Lung (tissue), 12 donors: ENCODE results near the gene HSF2BP. TPM values are rescaled to one million over a fixed set of nuclear protein-coding genes. Genes with fewer than 3 reads are reported as not detected.
A peak's percentile ranks its signal among the peaks of the same experiment; 100 is the strongest.

Experiments used
- ATAC-seq: fragments of 200-7000 bp; cut with Tn5 transposase; one replicate; pipeline ENCODE4 v1.9.1; 2020; ENCODE audit warnings: moderate number of reproducible peaks; ENCODE audit not compliant: insufficient read depth, low FRiP score
- DNase-seq, 3 donors: peaks; one replicate each; pipeline ENCODE4 v3.0.0-alpha.2; 2013 to 2017
- H3K27ac ChIP-seq, 2 donors: one replicate each; pipeline ENCODE4 v1.5.1; 2013; ENCODE audit warnings: mild to moderate bottlenecking in 2 of 2, moderate library complexity in 2 of 2, control low read depth in 1 of 2, inconsistent platforms in 1 of 2, low read depth in 1 of 2, low read length in 1 of 2
- H3K27me3 ChIP-seq, 3 donors: one replicate each; pipeline ENCODE4 v1.5.1; 2013; ENCODE audit warnings: low read length in 2 of 3; ENCODE audit not compliant: control insufficient read depth in 3 of 3, insufficient read depth in 3 of 3
- H3K36me3 ChIP-seq, 4 donors: one replicate each; pipeline ENCODE4 v1.5.1; 2013; ENCODE audit warnings: low read length in 4 of 4, mild to moderate bottlenecking in 1 of 4, moderate library complexity in 1 of 4; ENCODE audit not compliant: control insufficient read depth in 4 of 4, insufficient read depth in 4 of 4
- H3K4me1 ChIP-seq, 5 donors: one replicate each; pipeline ENCODE4 v1.5.1; 2013; ENCODE audit warnings: low read length in 5 of 5, mild to moderate bottlenecking in 2 of 5, moderate library complexity in 1 of 5; ENCODE audit not compliant: control insufficient read depth in 5 of 5, insufficient read depth in 5 of 5
- H3K4me3 ChIP-seq: one replicate; pipeline ENCODE4 v1.5.1; 2013; ENCODE audit warnings: mild to moderate bottlenecking, control low read depth, moderate library complexity
- H3K9ac ChIP-seq, 2 donors: one replicate each; pipeline ENCODE4 v1.5.1; 2013; ENCODE audit warnings: low read length in 2 of 2, control low read depth in 1 of 2; ENCODE audit not compliant: insufficient read depth in 1 of 2
- H3K9me3 ChIP-seq, 4 donors: one replicate each; pipeline ENCODE4 v1.5.1; 2013; ENCODE audit warnings: low read length in 3 of 4, mild to moderate bottlenecking in 1 of 4, moderate library complexity in 1 of 4; ENCODE audit not compliant: control insufficient read depth in 4 of 4, insufficient read depth in 3 of 4
- WGBS, 2 donors: extraction: QIAGEN DNeasy Blood & Tissue Kit; methylation state at CpG; one replicate each; pipeline ENCODE4 v1.1.7; 2013; 5-methylcytosine and 5-hydroxymethylcytosine counted together
- polyA plus RNA-seq, 2 donors: library from polyadenylated mRNA; stranded (reverse); fragments of 200-250 nt; gene quantifications; one replicate each; pipeline ENCODE4 v1.2.1, GENCODE V29; 2013
- total RNA-seq, 2 donors: library from RNA; depleted of rRNA in 1 of 2; stranded (reverse); fragments of >200 nt in 1 of 2; gene quantifications; one replicate each; pipeline ENCODE4 v1.2.1, GENCODE V29; 2014 to 2021
- TF ChIP-seq, protein P1 (sequence below): IDR thresholded peaks from 2 replicates; pipeline ENCODE4 v1.5.1; 2012; ENCODE audit warnings: mild to moderate bottlenecking; ENCODE audit errors: control extremely low read depth, extremely low read depth
- donor health status: control.
- donor health status: control.
- donor health status: Bipolar disorder and iron deficiency.
- donor health status: healthy.
- donor health status: DM: yes; HTN: yes; CAD: no.

The HSF2BP gene
- total and polyA plus RNA-seq, 4 donors = 0.46 to 0.71 (median 0.57) TPM

DNA sequence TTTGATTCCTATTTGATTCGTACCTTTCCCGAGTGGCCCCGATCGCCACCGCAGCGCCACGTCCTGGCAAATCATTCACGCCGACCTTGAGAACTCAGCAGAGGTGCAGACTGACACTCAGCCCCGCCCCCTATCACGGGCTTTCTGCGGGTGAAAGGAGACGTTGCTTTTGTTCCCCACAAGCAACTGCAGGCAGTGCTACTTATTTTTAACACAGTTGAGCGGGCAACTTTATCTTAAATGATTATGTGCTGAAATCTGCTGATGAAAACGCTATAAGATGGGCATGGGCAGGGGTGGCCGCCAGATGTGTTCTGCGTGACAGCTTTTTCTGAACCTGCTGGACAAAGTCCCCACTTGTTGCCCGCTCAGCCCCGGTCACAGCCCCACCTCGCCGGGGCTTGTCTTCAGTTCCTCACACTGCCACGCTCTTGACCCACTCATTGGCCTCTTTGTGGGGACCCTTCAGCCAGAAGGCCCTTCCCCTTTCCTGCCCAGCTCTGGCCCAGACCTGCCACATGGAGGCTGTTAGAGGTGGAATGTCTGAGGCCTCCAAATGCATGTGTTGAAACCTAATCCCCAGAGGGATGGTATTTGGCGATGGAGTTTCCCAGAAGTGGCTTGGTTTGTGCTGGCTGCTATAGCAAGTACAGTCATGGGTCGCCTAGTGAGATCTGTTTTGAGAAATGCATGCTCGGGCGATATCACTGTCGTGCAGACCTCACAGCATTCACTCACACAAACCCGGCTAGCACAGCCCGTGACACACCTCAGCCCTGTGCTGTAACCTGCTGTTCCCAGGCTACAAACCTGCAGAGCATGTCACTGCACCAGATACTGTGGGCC, 44.0 kb upstream of the HSF2BP start:
- TF ChIP-seq, protein P1, sequence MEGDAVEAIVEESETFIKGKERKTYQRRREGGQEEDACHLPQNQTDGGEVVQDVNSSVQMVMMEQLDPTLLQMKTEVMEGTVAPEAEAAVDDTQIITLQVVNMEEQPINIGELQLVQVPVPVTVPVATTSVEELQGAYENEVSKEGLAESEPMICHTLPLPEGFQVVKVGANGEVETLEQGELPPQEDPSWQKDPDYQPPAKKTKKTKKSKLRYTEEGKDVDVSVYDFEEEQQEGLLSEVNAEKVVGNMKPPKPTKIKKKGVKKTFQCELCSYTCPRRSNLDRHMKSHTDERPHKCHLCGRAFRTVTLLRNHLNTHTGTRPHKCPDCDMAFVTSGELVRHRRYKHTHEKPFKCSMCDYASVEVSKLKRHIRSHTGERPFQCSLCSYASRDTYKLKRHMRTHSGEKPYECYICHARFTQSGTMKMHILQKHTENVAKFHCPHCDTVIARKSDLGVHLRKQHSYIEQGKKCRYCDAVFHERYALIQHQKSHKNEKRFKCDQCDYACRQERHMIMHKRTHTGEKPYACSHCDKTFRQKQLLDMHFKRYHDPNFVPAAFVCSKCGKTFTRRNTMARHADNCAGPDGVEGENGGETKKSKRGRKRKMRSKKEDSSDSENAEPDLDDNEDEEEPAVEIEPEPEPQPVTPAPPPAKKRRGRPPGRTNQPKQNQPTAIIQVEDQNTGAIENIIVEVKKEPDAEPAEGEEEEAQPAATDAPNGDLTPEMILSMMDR = no peak
- Histone ChIP-seq H3K36me3 (no peaks in the 10 kb centered on the region), H3K9me3 (no peaks in the 10 kb centered on the region), H3K9ac (no peak overlapping the region), H3K4me3 (no peak overlapping the region), H3K4me1 (peaks cover 0 to 14% (median 0%) of the 10 kb centered on the region in 5 donors), H3K27ac (peak overlapping the region in 1 of 2 donors; percentile 84), H3K27me3 (no peaks in the 10 kb centered on the region)
- WGBS, 2 donors = 47 to 53% methylated on average over 29 of the region's 29 CpGs
- DNase-seq (peak; percentile 30 to 50 (median 47)), ATAC-seq (no peak)

- 51 to 53% methylated on average over 12 of the region's 12 CpGs for WGBS, 2 donors
- ATAC-seq (no peak), DNase-seq (no peak)
- H3K9ac ChIP-seq = no peak overlapping the region
- no peaks in the 10 kb centered on the region for H3K36me3 ChIP-seq
- no peaks in the 10 kb centered on the region for H3K9me3 ChIP-seq
- H3K4me3 ChIP-seq = no peak overlapping the region
- peaks cover 0 to 14% (median 0%) of the 10 kb centered on the region in 5 donors for H3K4me1 ChIP-seq
- H3K27me3 ChIP-seq = no peaks in the 10 kb centered on the region
- TF ChIP-seq, protein P1 = no peak
- peak overlapping the region in 1 of 2 donors; percentile 84 for H3K27ac ChIP-seq
These were observed 43.4 kb upstream of the HSF2BP start for GRCh38 chr21:43702785-43703034.

GRCh38 chr21:43701936-43702784, 42.9 kb upstream of the HSF2BP start:
- no peak overlapping the region for H3K4me3 ChIP-seq

More at GRCh38 chr21:43701936-43702784, 42.9 kb upstream of the HSF2BP start:
- peak overlapping the region in 1 of 2 donors; percentile 84 for H3K27ac ChIP-seq
- DNase-seq = no peak
- 70 to 72% methylated on average over 29 of the region's 29 CpGs for WGBS, 2 donors
- no peaks in the 10 kb centered on the region for H3K36me3 ChIP-seq
- peaks cover 0 to 14% (median 0%) of the 10 kb centered on the region in 5 donors for H3K4me1 ChIP-seq
- no peak overlapping the region for H3K9ac ChIP-seq
- no peak for ATAC-seq
- H3K9me3 ChIP-seq = no peaks in the 10 kb centered on the region
- TF ChIP-seq, protein P1 = no peak
- H3K27me3 ChIP-seq = no peaks in the 10 kb centered on the region
